ENCODE measurements around the gene ACAA1. TPM values are rescaled to one million over a fixed set of nuclear protein-coding genes. Genes with fewer than 3 reads are reported as not detected.

Gene ACAA1
- total and polyA plus RNA-seq, 2 of the 13 experiments (the other 11 are each of a cell fraction or from before 2014, with no cell fraction given): 60.8 to 188 TPM

- no peak for TF ChIP-seq HNF4G (IDR thresholded peaks at IDR 0.05; ENCODE audit: borderline replicate concordance, low read depth, low read length)
- TF ChIP-seq HNF4G (CRISPR knock-in tag; IDR thresholded peaks at IDR 0.05; ENCODE audit: borderline replicate concordance, low read depth): 0 out of 2 replicates have a peak, but pooled peaks have one; percentile 40
- TF ChIP-seq ADNP (CRISPR knock-in tag; IDR thresholded peaks at IDR 0.05): no peak
- no peak for TF ChIP-seq TFE3 (CRISPR knock-in tag; IDR thresholded peaks at IDR 0.05)
- TF ChIP-seq SKIL (CRISPR knock-in tag; IDR thresholded peaks at IDR 0.05; ENCODE audit: borderline replicate concordance): peak; percentile 47; the same call in 1 of the 2 replicates
- no peak for TF ChIP-seq MYNN (CRISPR knock-in tag; IDR thresholded peaks at IDR 0.05; ENCODE audit: low read depth)
- TF ChIP-seq ZNF574 (CRISPR knock-in tag; IDR thresholded peaks at IDR 0.05): peak; percentile 55; the same call in 1 of the 2 replicates
- no peak for TF ChIP-seq ZNF567 (CRISPR knock-in tag; IDR thresholded peaks at IDR 0.05; ENCODE audit: borderline replicate concordance)
- TF ChIP-seq MYC (CRISPR knock-in tag; IDR thresholded peaks at IDR 0.05; ENCODE audit: borderline replicate concordance): peak; percentile 84
- 0 out of 2 replicates have a peak, but pooled peaks have one; percentile 17 for TF ChIP-seq SP5 (CRISPR knock-in tag; IDR thresholded peaks at IDR 0.05; ENCODE audit: borderline replicate concordance, low read depth)
- TF ChIP-seq AHDC1 (CRISPR knock-in tag; IDR thresholded peaks at IDR 0.05; ENCODE audit: borderline replicate concordance): no peak
- no peak for TF ChIP-seq ZBTB25 (CRISPR knock-in tag; IDR thresholded peaks at IDR 0.05)
- no peak for TF ChIP-seq ZNF296 (CRISPR knock-in tag; conservative IDR thresholded peaks at IDR 0.05)
- peak; percentile 51; the same call in 1 of the 2 replicates for TF ChIP-seq ZIK1 (CRISPR knock-in tag; IDR thresholded peaks at IDR 0.05; ENCODE audit: borderline replicate concordance, low read depth)
- no peak for TF ChIP-seq THYN1 (CRISPR knock-in tag; IDR thresholded peaks at IDR 0.05; ENCODE audit: borderline replicate concordance, low read depth)
Observed at GRCh38 chr3:38117748-38118420, 19.0 kb downstream of the ACAA1 start (continued).
